Measurements from ENCODE around the gene RAB37.

RAB37 gene

GRCh38 chr17:74778960-74779359 is 41.9 kb downstream of the RAB37 start:
- no peak for DNase-seq

DNA sequence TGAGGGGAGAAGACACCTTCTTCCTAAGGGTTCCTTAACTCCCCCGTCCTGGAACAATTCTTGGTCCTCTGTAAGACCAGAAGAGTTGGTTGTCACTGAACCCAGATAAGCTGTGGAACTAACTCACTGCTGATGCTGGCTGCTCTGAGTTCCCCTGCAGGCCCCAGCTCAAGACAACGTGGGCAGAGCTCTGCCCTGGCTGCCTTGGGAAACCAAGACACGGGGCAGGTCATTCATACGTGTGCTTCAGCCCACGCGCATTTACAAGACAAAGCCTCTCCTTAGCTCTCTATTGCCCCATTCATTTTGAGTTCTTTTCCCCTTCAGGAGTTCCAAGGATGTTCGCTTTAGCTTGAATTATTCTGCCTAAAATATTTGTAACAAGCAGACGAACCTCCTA is 42.4 kb downstream of the RAB37 start:
- DNase-seq = no peak

DNA sequence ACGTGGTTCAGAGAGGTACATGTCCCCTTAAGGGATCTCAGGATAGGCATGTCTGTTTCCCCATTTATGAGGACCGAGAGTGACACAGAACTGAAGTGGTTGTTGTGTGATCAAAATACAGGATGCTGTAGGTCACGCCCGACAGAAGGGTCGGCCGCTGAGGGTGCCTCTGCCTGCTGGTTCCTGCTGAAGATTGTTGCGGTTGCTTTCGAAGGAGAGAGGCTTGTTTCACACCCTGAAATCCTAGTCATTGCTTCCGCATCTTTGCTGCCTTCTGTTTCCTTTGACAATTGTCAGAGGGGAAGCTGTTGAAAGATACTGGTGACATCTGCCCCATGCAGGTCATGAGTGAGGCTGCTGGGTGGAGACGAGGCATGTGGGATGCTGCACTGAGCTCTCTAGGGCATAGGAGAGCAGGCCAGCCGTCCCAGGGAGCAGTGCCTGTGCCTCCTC is 42.9 kb downstream of the RAB37 start:
- no peak for DNase-seq

- DNase-seq = no peak
Measured at GRCh38 chr17:74780443-74781238, 43.6 kb downstream of the RAB37 start.

- DNase-seq = no peak
Measured at GRCh38 chr17:74782571-74782970, 45.5 kb downstream of the RAB37 start.

GRCh38 chr17:74784125-74784810 is 47.2 kb downstream of the RAB37 start:
- DNase-seq = no peak

- no peak for DNase-seq
Measured at GRCh38 chr17:74785096-74785980, 48.3 kb downstream of the RAB37 start.

DNA sequence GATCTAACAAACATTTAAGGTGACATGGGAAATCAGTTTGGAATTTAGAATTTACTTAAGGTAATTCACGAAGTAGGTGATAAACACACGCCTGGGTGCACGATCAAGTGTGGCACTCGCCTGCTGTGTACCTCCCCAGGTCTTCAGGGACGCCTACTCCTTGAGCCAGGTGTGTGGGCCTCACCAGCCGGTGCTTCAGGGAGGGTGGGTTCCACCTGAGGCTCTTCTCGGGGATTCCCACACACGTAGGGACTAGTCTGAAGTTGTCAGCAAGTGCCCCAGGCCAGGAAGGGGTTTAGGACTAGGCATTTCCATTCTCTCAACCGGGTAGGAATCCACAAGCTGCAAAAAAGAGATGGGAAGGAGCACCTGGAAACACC is 48.9 kb downstream of the RAB37 start:
- DNase-seq = no peak

DNA sequence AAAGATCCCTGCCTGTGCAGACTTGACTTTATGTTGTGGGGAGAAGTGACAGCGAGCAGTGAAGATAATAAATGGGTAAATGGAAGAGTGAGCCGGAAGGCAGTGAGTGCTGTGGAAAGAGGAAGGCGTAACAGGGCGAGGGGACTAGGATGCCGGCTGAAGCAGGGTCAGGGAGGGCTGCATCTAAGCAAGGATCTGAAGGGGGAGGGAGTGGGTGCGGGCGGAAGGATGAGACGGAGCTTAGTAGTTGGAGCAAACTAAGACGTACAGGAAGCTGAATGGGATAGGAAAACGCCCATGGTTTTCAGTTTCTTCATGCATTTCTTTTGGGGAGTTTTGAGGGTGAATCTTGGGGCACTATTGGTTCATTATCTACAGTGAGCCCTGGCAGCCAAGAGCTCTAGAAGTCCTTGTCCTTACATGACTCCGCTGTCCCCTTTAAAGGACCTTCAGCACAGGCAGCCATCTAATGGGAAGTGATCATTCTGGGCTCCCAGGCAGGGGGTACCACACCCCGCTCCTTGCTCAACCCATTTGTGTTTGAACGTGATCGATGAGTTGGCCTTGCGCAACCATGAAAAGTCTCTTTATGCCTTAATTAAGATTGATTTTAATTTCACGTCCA is 49.5 kb downstream of the RAB37 start:
- DNase-seq = no peak

GRCh38 chr17:74790161-74791058 is 53.4 kb downstream of the RAB37 start:
- no peak for DNase-seq

DNA sequence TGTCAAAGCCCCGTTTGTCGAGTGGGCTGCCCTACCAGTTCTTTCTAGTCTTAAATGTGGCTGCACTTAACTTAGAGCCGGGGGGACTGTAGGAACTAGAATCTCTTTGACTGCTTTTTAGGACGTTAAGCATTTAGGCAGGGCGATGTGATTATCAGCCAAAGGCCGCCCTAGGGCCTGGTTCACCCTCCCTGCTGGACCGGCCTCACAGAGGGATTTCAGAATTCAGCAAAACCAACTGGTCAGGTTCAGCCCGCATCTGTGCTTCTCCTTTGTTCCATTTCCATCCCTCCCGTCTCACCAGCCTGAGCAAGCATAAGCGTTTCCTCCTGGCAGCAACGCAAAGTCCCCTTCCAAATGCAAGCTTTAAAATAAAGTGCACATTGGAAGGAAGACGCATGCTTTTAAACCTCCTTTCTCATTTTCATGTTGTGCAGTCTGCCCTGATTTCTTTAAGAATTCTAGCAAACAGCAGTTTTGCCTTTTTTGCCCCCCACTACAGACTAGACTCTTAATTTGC is 55.6 kb downstream of the RAB37 start:
- DNase-seq = no peak

GRCh38 chr17:74795327-74796020 is 58.4 kb downstream of the RAB37 start:
- DNase-seq = no peak

GRCh38 chr17:74796211-74796610 is 59.2 kb downstream of the RAB37 start:
- DNase-seq = no peak

GRCh38 chr17:74796866-74797265 is 59.8 kb downstream of the RAB37 start:
- DNase-seq = no peak
